GOT3 (cell line): ENCODE data around the gene TRIP6.

Experiments
- DNase-seq: peaks from one replicate; lab custom pipeline; 2025; ENCODE audit warnings: mixed read lengths; lab: John Stamatoyannopoulos, UW

The TRIP6 gene

GRCh38 chr7:100867040-100867775 lies at the start of gene TRIP6:
TSS of gene TRIP6 (plus strand) at chr7:100867387. CDS start at chr7:100867498, 111 bp downstream.
- peak; percentile 88 for DNase-seq

- no peak for DNase-seq
These were observed 48.8 kb upstream of the TRIP6 start for GRCh38 chr7:100818366-100818765.

GRCh38 chr7:100818825-100819224 lies 48.4 kb upstream of the TRIP6 start:
- no peak for DNase-seq

- DNase-seq = no peak
These were observed 47.6 kb upstream of the TRIP6 start for GRCh38 chr7:100819586-100819985.

GRCh38 chr7:100822236-100823139 lies 44.7 kb upstream of the TRIP6 start:
- no peak for DNase-seq

GRCh38 chr7:100823140-100823525 lies 44.1 kb upstream of the TRIP6 start:
- no peak for DNase-seq

- no peak for DNase-seq
These were observed 43.7 kb upstream of the TRIP6 start for GRCh38 chr7:100823534-100823933.

- no peak for DNase-seq
These were observed 42.5 kb upstream of the TRIP6 start for GRCh38 chr7:100824499-100825214.

GRCh38 chr7:100825215-100825671 lies 41.9 kb upstream of the TRIP6 start:
- DNase-seq = no peak

GRCh38 chr7:100825751-100826513 lies 41.3 kb upstream of the TRIP6 start:
- no peak for DNase-seq

GRCh38 chr7:100826514-100827329 lies 40.5 kb upstream of the TRIP6 start:
- no peak for DNase-seq

GRCh38 chr7:100827330-100828226 lies 39.6 kb upstream of the TRIP6 start, which contains the start of gene EPHB4:
TSS of gene EPHB4 (minus strand) at chr7:100827523. CDS start at chr7:100827030, 493 bp downstream.
- no peak for DNase-seq

- DNase-seq = no peak
These were observed 38.0 kb upstream of the TRIP6 start for GRCh38 chr7:100829150-100829716.

GRCh38 chr7:100830396-100830795 lies 36.8 kb upstream of the TRIP6 start:
- no peak for DNase-seq

- DNase-seq = no peak
These were observed 34.9 kb upstream of the TRIP6 start for GRCh38 chr7:100832281-100832633.

- DNase-seq = no peak
These were observed 31.0 kb upstream of the TRIP6 start for GRCh38 chr7:100835903-100836811.

GRCh38 chr7:100836812-100837098 lies 30.4 kb upstream of the TRIP6 start:
- DNase-seq = no peak

GRCh38 chr7:100837099-100837836 lies 29.9 kb upstream of the TRIP6 start:
- DNase-seq = peak; percentile 46
